HG03575 (cell line): ENCODE data around the gene WIPF3.

Source experiments
- ATAC-seq: cut with Tn5 transposase; IDR thresholded peaks from one replicate; pipeline ENCODE4 v1.9.1; 2021; ENCODE audit not compliant: unreplicated experiment, insufficient number of reproducible peaks, low FRiP score; ENCODE audit errors: extremely low read depth

The WIPF3 gene

DNA sequence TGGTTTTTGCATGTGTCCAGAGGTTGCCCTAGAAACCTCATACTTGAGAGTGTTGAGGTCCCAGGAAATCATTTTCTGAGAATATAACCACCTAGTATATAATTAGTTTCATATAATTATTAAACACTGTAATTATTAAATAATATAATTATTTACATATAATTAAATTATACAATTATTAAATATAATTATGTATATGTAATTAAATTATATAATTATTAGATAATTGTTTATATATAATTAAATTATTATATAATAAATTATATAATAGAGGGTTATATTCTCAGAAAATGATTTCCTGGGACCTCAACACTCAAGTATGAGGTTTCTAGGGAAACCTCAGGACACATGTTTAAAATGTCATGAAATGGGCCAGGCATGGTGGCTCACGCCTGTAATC lies 155.7 kb downstream of the WIPF3 start:
- no peak for ATAC-seq

DNA sequence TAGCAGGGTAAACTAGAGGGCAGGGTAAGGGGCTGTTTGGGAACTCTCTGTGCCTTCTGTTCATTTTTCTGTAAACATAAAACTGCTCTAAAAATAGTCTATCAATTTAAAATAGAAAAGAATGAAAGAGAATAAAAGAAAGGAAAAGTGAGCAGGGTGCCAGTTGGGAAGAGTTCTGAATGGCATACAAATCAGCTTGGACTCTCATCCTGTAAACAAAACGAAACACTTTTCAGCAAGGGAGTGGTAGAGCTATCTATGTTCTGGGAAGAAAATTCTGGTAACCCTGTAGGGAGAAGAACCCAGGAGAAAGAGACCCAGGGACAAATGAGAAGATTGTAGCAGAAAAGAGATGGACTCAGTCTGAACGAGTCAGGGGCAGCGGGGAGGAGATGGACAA lies 158.7 kb downstream of the WIPF3 start:
- ATAC-seq, result no peak
